ENCODE data around the gene USPL1. TPM values are rescaled to one million over a fixed set of nuclear protein-coding genes. Genes with fewer than 3 reads are reported as not detected.

USPL1 gene
- total and polyA plus RNA-seq, 4 experiments from 2014 or later: 13.5 to 31.8 (median 22.7) TPM

GRCh38 chr13:30690282-30691188 is 72.8 kb downstream of the USPL1 start:
- Mint-ChIP-seq H3K4me1 (peaks cover 5 to 14% (median 9%) of the 10 kb centered on the region in 4 donors), H3K27me3 (peaks cover 1 to 4% of the 10 kb centered on the region in 2 donors), H3K9me3 (peaks cover 0 to 8% (median 0%) of the 10 kb centered on the region in 8 donors), H3K4me3 (peak overlapping the region; percentile 77 to 92 (median 80)), H3K36me3 (no peaks in the 10 kb centered on the region), H3K27ac (peak overlapping the region; percentile 11 to 87 (median 68))
- no peaks in the 10 kb centered on the region for H3K36me3 ChIP-seq (ENCODE audit: insufficient read depth, low read length)
- intact Hi-C loops (cut with micrococcal nuclease): no loop called here
- no peaks in the 10 kb centered on the region for H3K27me3 ChIP-seq (ENCODE audit: insufficient read depth, low read length)
- H3K27ac ChIP-seq (ENCODE audit: low read depth, low read length): no peak overlapping the region
- DNase-seq: peak in 3 of 5 donors; percentile 19 to 27 (median 19)
- ChIA-PET CTCF (ENCODE audit: partially characterized antibody) (interaction anchor here (0.9 to 1.3 kb wide), 2 partner anchors 49 to 112 kb away, joined by 3 read pairs; no protein-coding TSS in a partner anchor), POLR2A (ENCODE audit: partially characterized antibody) (interaction anchor here (0.7 to 1.1 kb wide), 3 partner anchors 15 to 179 kb away, joined by 3 to 7 read pairs (median 5); no protein-coding TSS in a partner anchor)
- no peaks in the 10 kb centered on the region for H3K9me3 ChIP-seq (ENCODE audit: control insufficient read depth in 1 of 2, low read length in 2 of 2)
- peaks cover 4% of the 10 kb centered on the region for H3K4me1 ChIP-seq (ENCODE audit: insufficient read depth, low read length)
- peak overlapping the region in 1 of 2 donors; percentile 14 for H3K4me3 ChIP-seq (ENCODE audit: low read length in 2 of 2)

GRCh38 chr13:30692113-30692512 is 74.4 kb downstream of the USPL1 start:
- Histone ChIP-seq H3K27ac (ENCODE audit: low read depth, low read length) (no peak overlapping the region), H3K4me1 (ENCODE audit: insufficient read depth, low read length) (peaks cover 11% of the 10 kb centered on the region), H3K36me3 (ENCODE audit: insufficient read depth, low read length) (no peaks in the 10 kb centered on the region), H3K4me3 (ENCODE audit: low read length in 2 of 2) (no peak overlapping the region), H3K9me3 (ENCODE audit: control insufficient read depth in 1 of 2, low read length in 2 of 2) (no peaks in the 10 kb centered on the region), H3K27me3 (ENCODE audit: insufficient read depth, low read length) (no peaks in the 10 kb centered on the region)
- no peak overlapping the region for H3K4me3 Mint-ChIP-seq
- H3K9me3 Mint-ChIP-seq: peaks cover 0 to 8% (median 0%) of the 10 kb centered on the region in 8 donors
- no peak for DNase-seq
- POLR2A ChIA-PET (ENCODE audit: partially characterized antibody): no interaction called here
- intact Hi-C loops (cut with micrococcal nuclease): no loop called here
- CTCF ChIA-PET (ENCODE audit: partially characterized antibody): no interaction called here
- H3K27me3 Mint-ChIP-seq: peaks cover 1 to 4% of the 10 kb centered on the region in 2 donors
- H3K27ac Mint-ChIP-seq: peak overlapping the region in 1 of 7 donors; percentile 70
- peaks cover 11 to 26% (median 19%) of the 10 kb centered on the region in 4 donors for H3K4me1 Mint-ChIP-seq
- H3K36me3 Mint-ChIP-seq: no peaks in the 10 kb centered on the region

GRCh38 chr13:30696278-30697176 is 78.8 kb downstream of the USPL1 start:
- POLR2A ChIA-PET (ENCODE audit: partially characterized antibody): interaction anchor here (0.9 kb wide), 2 partner anchors 40 to 50 kb away, joined by 3 read pairs; no protein-coding TSS in a partner anchor
- Mint-ChIP-seq H3K4me1 (peaks cover 6 to 19% (median 15%) of the 10 kb centered on the region in 4 donors), H3K4me3 (peak overlapping the region in 2 of 8 donors; percentile 21 to 37), H3K36me3 (no peaks in the 10 kb centered on the region), H3K27ac (peak overlapping the region in 2 of 7 donors; percentile 57 to 65), H3K27me3 (peaks cover 1 to 3% of the 10 kb centered on the region in 2 donors), H3K9me3 (no peaks in the 10 kb centered on the region)
- Histone ChIP-seq H3K36me3 (ENCODE audit: insufficient read depth, low read length) (no peaks in the 10 kb centered on the region), H3K27ac (ENCODE audit: low read depth, low read length) (no peak overlapping the region), H3K4me1 (ENCODE audit: insufficient read depth, low read length) (peaks cover 8% of the 10 kb centered on the region), H3K27me3 (ENCODE audit: insufficient read depth, low read length) (no peaks in the 10 kb centered on the region), H3K9me3 (ENCODE audit: control insufficient read depth in 1 of 2, low read length in 2 of 2) (no peaks in the 10 kb centered on the region), H3K4me3 (ENCODE audit: low read length in 2 of 2) (no peak overlapping the region)
- intact Hi-C loops (cut with micrococcal nuclease): no loop called here
- DNase-seq: no peak
- CTCF ChIA-PET (ENCODE audit: partially characterized antibody): no interaction called here

GRCh38 chr13:30697177-30697953 is 79.6 kb downstream of the USPL1 start:
- POLR2A ChIA-PET (ENCODE audit: partially characterized antibody): interaction anchor here (0.9 kb wide), 1 partner anchor 49 kb away, joined by 3 read pairs; no protein-coding TSS in a partner anchor
- Histone ChIP-seq H3K27ac (ENCODE audit: low read depth, low read length) (no peak overlapping the region), H3K4me3 (ENCODE audit: low read length in 2 of 2) (no peak overlapping the region), H3K36me3 (ENCODE audit: insufficient read depth, low read length) (no peaks in the 10 kb centered on the region), H3K4me1 (ENCODE audit: insufficient read depth, low read length) (peaks cover 8% of the 10 kb centered on the region), H3K9me3 (ENCODE audit: control insufficient read depth in 1 of 2, low read length in 2 of 2) (no peaks in the 10 kb centered on the region), H3K27me3 (ENCODE audit: insufficient read depth, low read length) (no peaks in the 10 kb centered on the region)
- peaks cover 1 to 3% of the 10 kb centered on the region in 2 donors for H3K27me3 Mint-ChIP-seq
- CTCF ChIA-PET (ENCODE audit: partially characterized antibody): no interaction called here
- peaks cover 6 to 19% (median 15%) of the 10 kb centered on the region in 4 donors for H3K4me1 Mint-ChIP-seq
- peak overlapping the region in 1 of 8 donors; percentile 37 for H3K4me3 Mint-ChIP-seq
- intact Hi-C loops (cut with micrococcal nuclease): no loop called here
- peak overlapping the region in 2 of 7 donors; percentile 47 to 57 for H3K27ac Mint-ChIP-seq
- H3K9me3 Mint-ChIP-seq: no peaks in the 10 kb centered on the region
- no peaks in the 10 kb centered on the region for H3K36me3 Mint-ChIP-seq
- no peak for DNase-seq

GRCh38 chr13:30697996-30698401 is 80.3 kb downstream of the USPL1 start:
- POLR2A ChIA-PET (ENCODE audit: partially characterized antibody): no interaction called here
- Histone ChIP-seq H3K27me3 (ENCODE audit: insufficient read depth, low read length) (no peaks in the 10 kb centered on the region), H3K4me1 (ENCODE audit: insufficient read depth, low read length) (peaks cover 8% of the 10 kb centered on the region), H3K4me3 (ENCODE audit: low read length in 2 of 2) (no peak overlapping the region), H3K36me3 (ENCODE audit: insufficient read depth, low read length) (no peaks in the 10 kb centered on the region), H3K9me3 (ENCODE audit: control insufficient read depth in 1 of 2, low read length in 2 of 2) (no peaks in the 10 kb centered on the region), H3K27ac (ENCODE audit: low read depth, low read length) (no peak overlapping the region)
- Mint-ChIP-seq H3K27me3 (peaks cover 1 to 4% of the 10 kb centered on the region in 2 donors), H3K9me3 (no peaks in the 10 kb centered on the region), H3K4me3 (no peak overlapping the region), H3K4me1 (peaks cover 6 to 19% (median 15%) of the 10 kb centered on the region in 4 donors), H3K36me3 (no peaks in the 10 kb centered on the region), H3K27ac (no peak overlapping the region)
- intact Hi-C loops (cut with micrococcal nuclease): no loop called here
- no peak for DNase-seq
- CTCF ChIA-PET (ENCODE audit: partially characterized antibody): no interaction called here

- Histone ChIP-seq H3K9me3 (ENCODE audit: control insufficient read depth in 1 of 2, low read length in 2 of 2) (no peaks in the 10 kb centered on the region), H3K27me3 (ENCODE audit: insufficient read depth, low read length) (no peaks in the 10 kb centered on the region), H3K27ac (ENCODE audit: low read depth, low read length) (no peak overlapping the region), H3K4me3 (ENCODE audit: low read length in 2 of 2) (no peak overlapping the region), H3K4me1 (ENCODE audit: insufficient read depth, low read length) (peaks cover 8% of the 10 kb centered on the region), H3K36me3 (ENCODE audit: insufficient read depth, low read length) (no peaks in the 10 kb centered on the region)
- POLR2A ChIA-PET (ENCODE audit: partially characterized antibody): no interaction called here
- no peak for DNase-seq
- Mint-ChIP-seq H3K4me1 (peaks cover 6 to 19% (median 15%) of the 10 kb centered on the region in 4 donors), H3K4me3 (no peak overlapping the region), H3K27me3 (peaks cover 1 to 7% of the 10 kb centered on the region in 2 donors), H3K9me3 (no peaks in the 10 kb centered on the region), H3K27ac (no peak overlapping the region), H3K36me3 (no peaks in the 10 kb centered on the region)
- intact Hi-C loops (cut with micrococcal nuclease): no loop called here
- CTCF ChIA-PET (ENCODE audit: partially characterized antibody): no interaction called here
Observed at GRCh38 chr13:30698488-30699005, 80.8 kb downstream of the USPL1 start.
